Measurements from ENCODE around the gene TBC1D3B.
A peak's percentile ranks its signal among the peaks of the same experiment; 100 is the strongest.
"Not testable (repeated sequence)": the region's sequence is repeated elsewhere in the genome, so short reads cannot be mapped to it uniquely, and the experiment has no call there.

Gene TBC1D3B

GRCh38 chr17:36194832-36195433 is 18.5 kb upstream of the TBC1D3B start:
- H4K8ac ChIP-seq (ENCODE audit: low read depth, low read length); H3K9ac ChIP-seq (ENCODE audit: low read depth, low read length, poor library complexity); H3K4ac ChIP-seq (ENCODE audit: low read length); H2BK5ac ChIP-seq (ENCODE audit: low read length); H3K4me1 ChIP-seq (ENCODE audit: control insufficient read depth in 2 of 2, insufficient read depth in 1 of 2, low read depth in 1 of 2, low read length in 2 of 2); H3K23ac ChIP-seq (ENCODE audit: low read depth, low read length, poor library complexity); H3K14ac ChIP-seq (ENCODE audit: low read length); H3K4me2 ChIP-seq (ENCODE audit: insufficient read depth, low read length, poor library complexity, severe bottlenecking); H3K79me1 ChIP-seq (ENCODE audit: low read depth, low read length); H4K91ac ChIP-seq (ENCODE audit: low read depth, low read length, poor library complexity); H3K27ac ChIP-seq (replicated peaks; ENCODE audit: low read length); DNase-seq (ENCODE audit: low spot score); H2BK12ac ChIP-seq (ENCODE audit: low read length); H3K36me3 ChIP-seq (replicated peaks in 1 of 2; ENCODE audit: control insufficient read depth in 2 of 2, insufficient read depth in 2 of 2, low read length in 2 of 2); H2BK120ac ChIP-seq (ENCODE audit: low read depth, low read length); H3K9me3 ChIP-seq (replicated peaks in 1 of 2; ENCODE audit: control insufficient read depth in 2 of 2, insufficient read depth in 1 of 2, low read depth in 1 of 2, low read length in 2 of 2); H2BK15ac ChIP-seq (ENCODE audit: low read length); H3K4me3 ChIP-seq (ENCODE audit: low read length in 2 of 2): not testable (repeated sequence)
- peak overlapping the region; percentile 8 for H2AFZ ChIP-seq (ENCODE audit: low read length)
- peak overlapping the region; percentile 30 for H3K18ac ChIP-seq (ENCODE audit: low read length)
- no CpG with 5 or more reads among the region's 10 CpGs for WGBS, 2 donors (ENCODE audit: extremely low coverage in 2 of 2, insufficient read length in 2 of 2, insufficient replicate concordance in 1 of 2)
- H2AK5ac ChIP-seq (ENCODE audit: low read depth, low read length) = peak overlapping the region; percentile 3
- peaks cover 0 to 17% (median 0%) of the 10 kb centered on the region in 3 experiments for H3K27me3 ChIP-seq (ENCODE audit: control insufficient read depth in 3 of 3, insufficient read depth in 3 of 3, low read depth in 1 of 3, low read length in 3 of 3)

GRCh38 chr17:36194147-36194831 is 17.9 kb upstream of the TBC1D3B start:
- H3K23ac ChIP-seq (ENCODE audit: low read depth, low read length, poor library complexity); H3K4ac ChIP-seq (ENCODE audit: low read length); H3K4me1 ChIP-seq (ENCODE audit: control insufficient read depth in 2 of 2, insufficient read depth in 1 of 2, low read depth in 1 of 2, low read length in 2 of 2); H3K18ac ChIP-seq (ENCODE audit: low read length); H2BK120ac ChIP-seq (ENCODE audit: low read depth, low read length); H4K91ac ChIP-seq (ENCODE audit: low read depth, low read length, poor library complexity); H2BK12ac ChIP-seq (ENCODE audit: low read length); H2BK15ac ChIP-seq (ENCODE audit: low read length); H3K4me3 ChIP-seq (ENCODE audit: low read length in 2 of 2); H3K9ac ChIP-seq (ENCODE audit: low read depth, low read length, poor library complexity); H3K14ac ChIP-seq (ENCODE audit: low read length); DNase-seq (ENCODE audit: low spot score); H3K27ac ChIP-seq (replicated peaks; ENCODE audit: low read length); H3K36me3 ChIP-seq (replicated peaks in 1 of 2; ENCODE audit: control insufficient read depth in 2 of 2, insufficient read depth in 2 of 2, low read length in 2 of 2); H3K4me2 ChIP-seq (ENCODE audit: insufficient read depth, low read length, poor library complexity, severe bottlenecking); H2AFZ ChIP-seq (ENCODE audit: low read length); H3K79me1 ChIP-seq (ENCODE audit: low read depth, low read length); H4K8ac ChIP-seq (ENCODE audit: low read depth, low read length); H2AK5ac ChIP-seq (ENCODE audit: low read depth, low read length); H3K9me3 ChIP-seq (replicated peaks in 1 of 2; ENCODE audit: control insufficient read depth in 2 of 2, insufficient read depth in 1 of 2, low read depth in 1 of 2, low read length in 2 of 2); H2BK5ac ChIP-seq (ENCODE audit: low read length): not testable (repeated sequence)
- WGBS, 2 donors (ENCODE audit: extremely low coverage in 2 of 2, insufficient read length in 2 of 2, insufficient replicate concordance in 1 of 2) = no CpG with 5 or more reads among the region's 8 CpGs
- H3K27me3 ChIP-seq (ENCODE audit: control insufficient read depth in 3 of 3, insufficient read depth in 3 of 3, low read depth in 1 of 3, low read length in 3 of 3) = peaks cover 0 to 17% (median 0%) of the 10 kb centered on the region in 3 experiments

DNA sequence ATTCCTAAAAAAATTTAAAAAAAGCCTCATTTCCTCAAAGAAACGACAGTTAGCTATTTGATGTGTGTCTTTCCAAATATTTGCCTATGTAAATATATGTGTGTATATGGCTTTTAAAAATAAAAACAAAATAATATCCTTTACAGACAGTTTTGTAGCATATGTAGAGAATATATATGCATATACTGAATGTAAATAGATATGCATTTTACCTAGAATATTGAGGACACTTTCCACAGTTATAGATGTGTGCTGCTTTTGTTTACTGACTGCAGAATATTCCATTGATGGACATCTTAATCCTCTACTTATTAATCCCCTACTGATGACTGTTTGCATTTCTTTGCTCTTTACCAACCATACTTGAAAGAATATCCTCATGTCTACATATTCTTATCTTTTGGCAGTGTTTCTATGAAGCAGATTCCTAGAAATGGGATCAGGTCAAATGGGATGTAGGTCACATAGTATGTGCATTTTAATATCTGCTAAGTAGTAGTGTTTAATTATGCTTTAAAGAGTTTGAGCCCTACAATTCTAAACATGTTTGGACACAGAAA is 16.9 kb upstream of the TBC1D3B start:
- no peak overlapping the region for H2BK120ac ChIP-seq (ENCODE audit: low read depth, low read length)
- H3K27ac ChIP-seq (replicated peaks; ENCODE audit: low read length) = no peak overlapping the region
- H3K4me2 ChIP-seq (ENCODE audit: insufficient read depth, low read length, poor library complexity, severe bottlenecking) = no peak overlapping the region
- no peak overlapping the region for H3K9ac ChIP-seq (ENCODE audit: low read depth, low read length, poor library complexity)
- H3K4ac ChIP-seq (ENCODE audit: low read length) = no peak overlapping the region
- H4K91ac ChIP-seq (ENCODE audit: low read depth, low read length, poor library complexity) = no peak overlapping the region
- DNase-seq (ENCODE audit: low spot score) = no peak
- no peaks in the 10 kb centered on the region for H3K9me3 ChIP-seq (replicated peaks in 1 of 2; ENCODE audit: control insufficient read depth in 2 of 2, insufficient read depth in 1 of 2, low read depth in 1 of 2, low read length in 2 of 2)
- H2BK12ac ChIP-seq (ENCODE audit: low read length) = no peak overlapping the region
- no peak overlapping the region for H2BK15ac ChIP-seq (ENCODE audit: low read length)
- H3K18ac ChIP-seq (ENCODE audit: low read length) = no peak overlapping the region
- H3K79me1 ChIP-seq (ENCODE audit: low read depth, low read length) = no peaks in the 10 kb centered on the region
- H3K4me3 ChIP-seq (ENCODE audit: low read length in 2 of 2) = no peak overlapping the region
- no peak overlapping the region for H3K14ac ChIP-seq (ENCODE audit: low read length)
- no peaks in the 10 kb centered on the region for H3K36me3 ChIP-seq (replicated peaks in 1 of 2; ENCODE audit: control insufficient read depth in 2 of 2, insufficient read depth in 2 of 2, low read length in 2 of 2)
- no peak overlapping the region for H3K23ac ChIP-seq (ENCODE audit: low read depth, low read length, poor library complexity)
- peaks cover 0 to 2% of the 10 kb centered on the region in 2 donors for H3K4me1 ChIP-seq (ENCODE audit: control insufficient read depth in 2 of 2, insufficient read depth in 1 of 2, low read depth in 1 of 2, low read length in 2 of 2)
- H2BK5ac ChIP-seq (ENCODE audit: low read length) = no peak overlapping the region
- WGBS, 2 donors (ENCODE audit: extremely low coverage in 2 of 2, insufficient read length in 2 of 2, insufficient replicate concordance in 1 of 2) = no CpG with 5 or more reads among the region's 1 CpG
- H2AK5ac ChIP-seq (ENCODE audit: low read depth, low read length) = no peak overlapping the region
- no peak overlapping the region for H4K8ac ChIP-seq (ENCODE audit: low read depth, low read length)
- H3K27me3 ChIP-seq (ENCODE audit: control insufficient read depth in 3 of 3, insufficient read depth in 3 of 3, low read depth in 1 of 3, low read length in 3 of 3) = peaks cover 0 to 17% (median 0%) of the 10 kb centered on the region in 3 experiments
- H2AFZ ChIP-seq (ENCODE audit: low read length) = no peak overlapping the region

- not testable (repeated sequence) for DNase-seq (ENCODE audit: low spot score); H2AK5ac ChIP-seq (ENCODE audit: low read depth, low read length); H2AFZ ChIP-seq (ENCODE audit: low read length); H2BK12ac ChIP-seq (ENCODE audit: low read length); H3K23ac ChIP-seq (ENCODE audit: low read depth, low read length, poor library complexity); H3K18ac ChIP-seq (ENCODE audit: low read length); H3K4me3 ChIP-seq (ENCODE audit: low read length in 2 of 2); H3K36me3 ChIP-seq (replicated peaks in 1 of 2; ENCODE audit: control insufficient read depth in 2 of 2, insufficient read depth in 2 of 2, low read length in 2 of 2); H4K8ac ChIP-seq (ENCODE audit: low read depth, low read length); H2BK120ac ChIP-seq (ENCODE audit: low read depth, low read length); H3K4me2 ChIP-seq (ENCODE audit: insufficient read depth, low read length, poor library complexity, severe bottlenecking); H4K91ac ChIP-seq (ENCODE audit: low read depth, low read length, poor library complexity); H3K27ac ChIP-seq (replicated peaks; ENCODE audit: low read length); H3K14ac ChIP-seq (ENCODE audit: low read length); H3K9me3 ChIP-seq (replicated peaks in 1 of 2; ENCODE audit: control insufficient read depth in 2 of 2, insufficient read depth in 1 of 2, low read depth in 1 of 2, low read length in 2 of 2); H3K9ac ChIP-seq (ENCODE audit: low read depth, low read length, poor library complexity); H3K79me1 ChIP-seq (ENCODE audit: low read depth, low read length); H2BK5ac ChIP-seq (ENCODE audit: low read length); H3K4ac ChIP-seq (ENCODE audit: low read length); H3K4me1 ChIP-seq (ENCODE audit: control insufficient read depth in 2 of 2, insufficient read depth in 1 of 2, low read depth in 1 of 2, low read length in 2 of 2); H2BK15ac ChIP-seq (ENCODE audit: low read length)
- no CpG with 5 or more reads among the region's 9 CpGs for WGBS, 2 donors (ENCODE audit: extremely low coverage in 2 of 2, insufficient read length in 2 of 2, insufficient replicate concordance in 1 of 2)
- peaks cover 0 to 17% (median 0%) of the 10 kb centered on the region in 3 experiments for H3K27me3 ChIP-seq (ENCODE audit: control insufficient read depth in 3 of 3, insufficient read depth in 3 of 3, low read depth in 1 of 3, low read length in 3 of 3)
These were observed 14.3 kb upstream of the TBC1D3B start for GRCh38 chr17:36190549-36191330.
